Prostate gland (tissue), 2 donors: Measurements from ENCODE around the gene SPTSSB. TPM values are rescaled to one million over a fixed set of nuclear protein-coding genes. Genes with fewer than 3 reads are reported as not detected.

Experiments
- DNase-seq: peaks from one replicate; pipeline ENCODE4 v3.0.0-alpha.2; 2019; ENCODE audit warnings: low spot score
- H3K27ac ChIP-seq, 2 donors: fragments of 200-600 bp; sonication (generic); 2 replicates each; pipeline ENCODE4 v1.5.1; 2017 to 2019
- H3K27me3 ChIP-seq: fragments of 200-600 bp; sonication (generic); replicated peaks from 2 replicates; pipeline ENCODE4 v1.5.1; 2019; ENCODE audit not compliant: insufficient read depth
- H3K36me3 ChIP-seq, 2 donors: fragments of 200-600 bp; sonication (generic); 1 replicate in 1 of 2; 2 replicates in 1 of 2; pipeline versions ENCODE4 v1.5.1 to v1.8.1; 2017 to 2019
- H3K4me1 ChIP-seq: fragments of 200-600 bp; sonication (generic); replicated peaks from 2 replicates; pipeline ENCODE4 v1.5.1; 2019
- H3K4me3 ChIP-seq, 2 donors: fragments of 200-600 bp; sonication (generic); 2 replicates each; pipeline ENCODE4 v1.5.1; 2017 to 2019
- H3K9me3 ChIP-seq: fragments of 200-600 bp; sonication (generic); 2 replicates; pipeline ENCODE4 v1.5.1; 2017
- POLR2A ChIP-seq: fragments of 450-650 bp; IDR thresholded peaks from one replicate; pipeline ENCODE4 v1.6.1; 2016; ENCODE audit warnings: antibody characterized with exemption, mild to moderate bottlenecking
- POLR2AphosphoS5 ChIP-seq: sonication (generic); formaldehyde crosslinking; IDR thresholded peaks from one replicate; pipeline ENCODE4 v1.6.1; 2017; ENCODE audit warnings: antibody characterized with exemption
- WGBS: methylation state at CpG from one replicate; pipeline ENCODE4 v1.1.5; 2018; 5-methylcytosine and 5-hydroxymethylcytosine counted together
- intact Hi-C: fragments of 100-400 bp; cut with DNase I; formaldehyde crosslinking; loops from one replicate; pipeline ENCODE4 v1.14.2; 2022
- total RNA-seq, 2 donors: library from RNA; depleted of rRNA; stranded (reverse); fragments of >200 nt; gene quantifications; one replicate each; pipeline ENCODE4 v1.1.0, GENCODE V29; 2016
- TF ChIP-seq, protein P1 (sequence below), 4 experiments: fragments of 200-600 bp in 2 of 4; fragments of 450-650 bp in 2 of 4; sonication (generic) in 2 of 4; IDR thresholded peaks; 1 replicate in 3 of 4; 2 replicates in 1 of 4; pipeline ENCODE4 v1.5.1; 2016 to 2019; ENCODE audit warnings: antibody characterized with exemption in 4 of 4, mild to moderate bottlenecking in 2 of 4, moderate library complexity in 2 of 4

The SPTSSB gene, protein sequence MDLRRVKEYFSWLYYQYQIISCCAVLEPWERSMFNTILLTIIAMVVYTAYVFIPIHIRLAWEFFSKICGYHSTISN
- 10 to 100 TPM in 1 of 2 donors, 1 to 10 TPM in 1; 6.2 to 94.5 TPM for total RNA-seq

DNA sequence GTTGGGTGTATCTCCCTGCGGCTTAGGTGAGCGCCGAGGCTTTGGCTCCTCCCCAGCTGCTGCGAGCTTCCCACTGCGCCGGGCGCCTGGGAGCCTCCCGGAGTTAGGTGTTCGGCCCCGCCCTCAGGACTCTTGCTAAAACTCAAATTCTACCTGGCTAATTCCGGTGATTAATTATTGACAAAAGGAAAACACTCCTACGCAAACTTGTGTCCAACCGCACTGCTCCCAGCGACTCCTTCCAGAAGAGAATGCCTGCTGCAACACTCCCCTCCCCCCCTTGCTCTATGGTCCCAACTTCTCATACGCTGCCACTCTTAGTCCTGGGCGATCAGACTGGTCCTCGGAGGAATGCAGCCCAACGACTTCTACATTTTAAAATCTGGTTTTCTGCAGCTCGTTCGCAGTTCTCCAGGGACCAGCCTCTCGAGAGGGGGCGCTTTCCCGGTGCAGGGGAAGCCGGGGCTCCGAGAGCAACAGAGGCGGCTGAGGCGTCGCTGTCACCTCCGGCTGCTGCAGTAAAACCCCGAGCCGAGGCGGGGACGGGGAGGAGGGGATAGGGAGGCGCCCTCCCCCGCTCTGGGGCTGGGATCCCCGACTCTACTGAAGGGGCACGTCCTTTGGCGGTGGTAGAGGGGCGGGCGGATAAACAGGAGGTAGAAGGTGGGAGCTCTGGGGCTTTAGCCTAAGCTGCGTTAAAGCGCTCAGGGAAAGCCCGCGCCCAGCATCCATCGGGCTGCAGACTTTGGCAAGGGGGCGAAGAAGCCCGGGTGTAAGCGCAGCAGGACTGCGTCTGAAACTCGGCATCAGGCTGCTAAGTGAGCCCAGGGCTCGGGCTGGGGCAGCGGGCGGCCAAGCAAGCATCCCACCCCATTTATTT lies at the start of gene SPTSSB:
TSS of gene SPTSSB (minus strand) at position 77 of the 880 bp plus-strand sequence. CDS start 25,194 bp downstream, outside the sequence.
- H3K9me3 ChIP-seq: no peaks in the 10 kb centered on the region
- DNase-seq: peak; percentile 71

DNA sequence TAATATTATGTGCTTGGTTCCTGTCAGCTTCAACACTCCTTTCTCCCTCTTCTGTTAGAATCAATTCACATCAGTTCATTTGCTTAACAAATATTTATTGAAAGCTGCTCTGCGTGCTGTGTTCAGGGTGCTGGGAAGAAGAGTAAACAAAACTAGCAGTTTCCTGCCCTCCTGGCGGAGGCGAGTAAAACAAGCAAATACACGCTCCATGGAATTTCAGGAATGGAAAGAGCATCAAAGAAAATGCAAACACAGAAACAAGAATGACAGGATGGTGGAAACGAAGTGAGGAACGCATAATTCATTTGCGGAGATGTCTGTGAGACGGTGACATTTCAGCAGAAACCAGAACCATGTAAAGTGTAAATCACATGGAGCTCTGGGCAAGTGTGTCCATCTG lies 49.4 kb upstream of the SPTSSB start:
- Histone ChIP-seq H3K4me1 (no peaks in the 10 kb centered on the region), H3K27me3 (no peaks in the 10 kb centered on the region), H3K27ac (peak overlapping the region; percentile 33 to 39), H3K4me3 (no peak overlapping the region), H3K36me3 (no peaks in the 10 kb centered on the region), H3K9me3 (no peaks in the 10 kb centered on the region)
- intact Hi-C loops: loop anchor here (10.0 kb wide), 1 partner anchor 716 kb away; no protein-coding TSS in a partner anchor
- WGBS: 31% methylated on average over 8 of the region's 8 CpGs
- TF ChIP-seq POLR2A (no peak), POLR2AphosphoS5 (peak; percentile 95)
- TF ChIP-seq, protein P1, sequence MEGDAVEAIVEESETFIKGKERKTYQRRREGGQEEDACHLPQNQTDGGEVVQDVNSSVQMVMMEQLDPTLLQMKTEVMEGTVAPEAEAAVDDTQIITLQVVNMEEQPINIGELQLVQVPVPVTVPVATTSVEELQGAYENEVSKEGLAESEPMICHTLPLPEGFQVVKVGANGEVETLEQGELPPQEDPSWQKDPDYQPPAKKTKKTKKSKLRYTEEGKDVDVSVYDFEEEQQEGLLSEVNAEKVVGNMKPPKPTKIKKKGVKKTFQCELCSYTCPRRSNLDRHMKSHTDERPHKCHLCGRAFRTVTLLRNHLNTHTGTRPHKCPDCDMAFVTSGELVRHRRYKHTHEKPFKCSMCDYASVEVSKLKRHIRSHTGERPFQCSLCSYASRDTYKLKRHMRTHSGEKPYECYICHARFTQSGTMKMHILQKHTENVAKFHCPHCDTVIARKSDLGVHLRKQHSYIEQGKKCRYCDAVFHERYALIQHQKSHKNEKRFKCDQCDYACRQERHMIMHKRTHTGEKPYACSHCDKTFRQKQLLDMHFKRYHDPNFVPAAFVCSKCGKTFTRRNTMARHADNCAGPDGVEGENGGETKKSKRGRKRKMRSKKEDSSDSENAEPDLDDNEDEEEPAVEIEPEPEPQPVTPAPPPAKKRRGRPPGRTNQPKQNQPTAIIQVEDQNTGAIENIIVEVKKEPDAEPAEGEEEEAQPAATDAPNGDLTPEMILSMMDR (IDR thresholded peaks at IDR 0.05): peak in 2 of 4 experiments; percentile 27 to 60
- DNase-seq: peak; percentile 77

More for the DNA sequence above, at the start of gene SPTSSB:
- Histone ChIP-seq H3K27me3 (no peaks in the 10 kb centered on the region), H3K27ac (peak within 1 kb of the TSS; percentile 68 to 77), H3K36me3 (no peaks in the 10 kb centered on the region), H3K4me3 (peak within 1 kb of the TSS; percentile 38 to 50), H3K4me1 (no peaks in the 10 kb centered on the region)
- TF ChIP-seq POLR2AphosphoS5 (peak; percentile 46), POLR2A (peak; percentile 38)
- TF ChIP-seq, protein P1 (IDR thresholded peaks at IDR 0.05): peak in 1 of 4 experiments; percentile 7
- WGBS: under 1% methylated on average over 53 of the region's 53 CpGs
- intact Hi-C loops: no loop called here

DNA sequence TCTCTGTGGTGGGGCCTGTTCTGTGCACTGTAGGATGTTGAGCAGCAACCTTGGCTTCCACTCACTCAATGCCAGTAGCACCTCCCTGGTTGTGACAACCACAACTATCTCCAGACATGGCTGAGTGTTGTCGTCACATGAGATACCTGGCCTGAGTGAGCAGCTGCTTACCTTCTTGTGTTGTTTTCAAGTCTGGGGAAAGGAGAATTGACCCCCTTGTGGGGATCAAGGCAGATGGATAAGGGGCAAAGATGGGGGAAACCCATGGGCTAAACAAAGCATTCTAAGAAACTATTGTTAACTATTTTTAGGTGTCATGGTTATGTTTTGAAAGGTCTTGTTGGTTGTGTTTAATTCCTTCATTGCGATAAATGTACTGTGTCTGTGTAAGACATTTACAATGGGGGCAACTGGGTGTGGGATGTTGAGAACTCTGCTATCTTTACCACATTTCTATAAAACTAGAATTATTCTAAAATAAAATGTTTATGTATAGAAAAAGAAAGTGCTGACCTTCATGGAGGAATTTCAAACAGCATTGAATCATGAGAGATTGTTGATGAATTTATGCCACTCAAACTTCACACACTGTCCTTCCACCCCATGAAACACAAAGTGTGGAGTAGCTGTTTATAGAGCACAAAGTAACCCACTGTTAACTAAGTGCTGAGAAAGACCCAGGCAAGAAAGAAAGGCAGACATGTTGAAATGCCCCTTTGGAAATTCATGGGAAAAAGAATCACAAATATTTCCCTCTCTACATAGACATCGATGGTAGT lies 48.4 kb upstream of the SPTSSB start:
- Histone ChIP-seq H3K4me1 (peaks cover 4% of the 10 kb centered on the region), H3K36me3 (no peaks in the 10 kb centered on the region), H3K27me3 (no peaks in the 10 kb centered on the region), H3K9me3 (no peaks in the 10 kb centered on the region), H3K4me3 (no peak overlapping the region), H3K27ac (peak overlapping the region; percentile 33 to 39)
- intact Hi-C loops: loop anchor here (10.0 kb wide), 1 partner anchor 715 kb away; no protein-coding TSS in a partner anchor
- 85% methylated on average over 3 of the region's 3 CpGs for WGBS
- TF ChIP-seq, protein P1 (IDR thresholded peaks at IDR 0.05): no peak
- TF ChIP-seq POLR2AphosphoS5 (no peak), POLR2A (no peak)
- DNase-seq: no peak

DNA sequence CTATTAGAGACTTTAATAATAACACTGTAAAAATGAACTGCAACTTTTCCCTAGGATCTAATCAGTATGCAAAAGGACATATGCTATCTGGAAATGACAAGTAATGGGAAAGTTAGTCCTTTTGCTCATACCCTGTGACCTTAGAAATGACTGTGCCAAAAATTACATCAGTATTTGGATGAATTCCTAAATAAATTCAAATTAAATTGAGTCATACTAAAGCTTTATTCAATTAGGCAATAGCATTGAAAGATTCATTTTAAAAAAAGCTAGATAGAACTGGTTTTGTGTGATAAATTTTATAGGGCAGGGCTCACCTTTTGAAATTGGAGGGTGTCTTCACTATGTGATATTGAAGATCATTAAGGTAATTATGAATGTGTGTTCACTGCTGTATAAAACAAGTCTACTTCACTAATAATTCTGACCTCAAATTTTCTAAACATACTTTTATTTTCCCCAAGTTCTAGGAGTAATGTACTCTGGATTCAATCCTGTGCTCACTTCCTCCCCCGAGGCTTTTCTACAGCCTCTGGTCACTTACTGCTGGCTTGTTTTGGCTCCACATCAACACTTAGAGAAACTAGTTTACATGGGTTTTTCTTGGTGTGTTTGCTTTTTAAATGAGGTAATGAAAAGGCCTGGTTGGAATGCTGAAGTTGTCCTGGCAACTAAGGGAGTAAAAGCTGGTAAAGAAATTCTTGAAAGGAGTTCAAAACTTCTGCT lies 44.4 kb upstream of the SPTSSB start:
- intact Hi-C loops: no loop called here
- Histone ChIP-seq H3K4me1 (peaks cover 8% of the 10 kb centered on the region), H3K27me3 (no peaks in the 10 kb centered on the region), H3K27ac (peak overlapping the region; percentile 58 to 71), H3K9me3 (no peaks in the 10 kb centered on the region), H3K4me3 (no peak overlapping the region), H3K36me3 (no peaks in the 10 kb centered on the region)
- TF ChIP-seq, protein P1 (IDR thresholded peaks at IDR 0.05): no peak
- peak; percentile 74 for TF ChIP-seq POLR2AphosphoS5
- WGBS: 3% methylated on average over 1 of the region's 1 CpG
- DNase-seq: peak; percentile 57
